Measurements from ENCODE around the gene ELN. TPM values are rescaled to one million over a fixed set of nuclear protein-coding genes. Genes with fewer than 3 reads are reported as not detected.

The ELN gene
- total and polyA plus RNA-seq, 2 donors (not counting 1 experiment from before 2014, with no cell fraction given), result 2.1 to 11.0 TPM

- Histone ChIP-seq H3K9ac (ENCODE audit: insufficient read depth, low read length) (no peak overlapping the region), H3K4me1 (ENCODE audit: control insufficient read depth, extremely low read depth, insufficient read depth, low read length) (no peaks in the 10 kb centered on the region), H4K20me1 (ENCODE audit: control insufficient read depth, extremely low read depth, insufficient read depth, low read length) (no peaks in the 10 kb centered on the region), H3K27ac (ENCODE audit: insufficient read depth, low read length) (no peak overlapping the region), H3K27me3 (ENCODE audit: control insufficient read depth, insufficient read depth, low read length) (no peaks in the 10 kb centered on the region), H3K36me3 (ENCODE audit: control insufficient read depth, insufficient read depth, low read length) (no peaks in the 10 kb centered on the region), H3K79me2 (ENCODE audit: control insufficient read depth, insufficient read depth, low read length) (no peaks in the 10 kb centered on the region), H3K4me3 (replicated peaks in 1 of 4; ENCODE audit: control extremely low read depth in 1 of 4, insufficient read depth in 1 of 4, low read depth in 3 of 4, low read length in 4 of 4) (no peak overlapping the region), H2AFZ (ENCODE audit: low read length) (no peak overlapping the region), H3K4me2 (ENCODE audit: extremely low read depth, insufficient read depth, low read length) (no peak overlapping the region), H3K9me3 (ENCODE audit: control insufficient read depth, insufficient read depth, low read depth, low read length) (no peaks in the 10 kb centered on the region)
- no peak for DNase-seq (ENCODE audit: low read depth in 2 of 2)
- TF ChIP-seq EZH2 (IDR thresholded peaks at IDR 0.05; ENCODE audit: low read length, missing control alignments) (no peak), CTCF (conservative IDR thresholded peaks at IDR 0.05 in 1 of 2, IDR thresholded peaks at IDR 0.05 in 1 of 2; ENCODE audit: low read depth in 1 of 2, low read length in 2 of 2) (no peak)
These were observed 10.8 kb upstream of the ELN start for GRCh38 chr7:74017125-74017524.

- H3K4me1 ChIP-seq (ENCODE audit: control insufficient read depth, extremely low read depth, insufficient read depth, low read length), result peaks cover 5% of the 10 kb centered on the region
- H3K9ac ChIP-seq (ENCODE audit: insufficient read depth, low read length), result no peak overlapping the region
- H3K36me3 ChIP-seq (ENCODE audit: control insufficient read depth, insufficient read depth, low read length), result no peaks in the 10 kb centered on the region
- H4K20me1 ChIP-seq (ENCODE audit: control insufficient read depth, extremely low read depth, insufficient read depth, low read length), result no peaks in the 10 kb centered on the region
- no peak overlapping the region for H3K4me3 ChIP-seq (replicated peaks in 1 of 4; ENCODE audit: control extremely low read depth in 1 of 4, insufficient read depth in 1 of 4, low read depth in 3 of 4, low read length in 4 of 4)
- DNase-seq (ENCODE audit: low read depth in 2 of 2), result no peak
- TF ChIP-seq CTCF (conservative IDR thresholded peaks at IDR 0.05 in 1 of 2, IDR thresholded peaks at IDR 0.05 in 1 of 2; ENCODE audit: low read depth in 1 of 2, low read length in 2 of 2) (no peak), EZH2 (IDR thresholded peaks at IDR 0.05; ENCODE audit: low read length, missing control alignments) (no peak)
- no peaks in the 10 kb centered on the region for H3K9me3 ChIP-seq (ENCODE audit: control insufficient read depth, insufficient read depth, low read depth, low read length)
- H3K27me3 ChIP-seq (ENCODE audit: control insufficient read depth, insufficient read depth, low read length), result no peaks in the 10 kb centered on the region
- no peak overlapping the region for H3K27ac ChIP-seq (ENCODE audit: insufficient read depth, low read length)
- no peak overlapping the region for H2AFZ ChIP-seq (ENCODE audit: low read length)
- H3K79me2 ChIP-seq (ENCODE audit: control insufficient read depth, insufficient read depth, low read length), result no peaks in the 10 kb centered on the region
- no peak overlapping the region for H3K4me2 ChIP-seq (ENCODE audit: extremely low read depth, insufficient read depth, low read length)
These were observed 9.6 kb upstream of the ELN start for GRCh38 chr7:74018246-74018895.

GRCh38 chr7:74019149-74019548 lies 8.8 kb upstream of the ELN start:
- Histone ChIP-seq H2AFZ (ENCODE audit: low read length) (no peak overlapping the region), H3K4me2 (ENCODE audit: extremely low read depth, insufficient read depth, low read length) (no peak overlapping the region), H4K20me1 (ENCODE audit: control insufficient read depth, extremely low read depth, insufficient read depth, low read length) (no peaks in the 10 kb centered on the region), H3K9ac (ENCODE audit: insufficient read depth, low read length) (no peak overlapping the region), H3K27ac (ENCODE audit: insufficient read depth, low read length) (no peak overlapping the region), H3K9me3 (ENCODE audit: control insufficient read depth, insufficient read depth, low read depth, low read length) (no peaks in the 10 kb centered on the region), H3K36me3 (ENCODE audit: control insufficient read depth, insufficient read depth, low read length) (no peaks in the 10 kb centered on the region), H3K4me3 (replicated peaks in 1 of 4; ENCODE audit: control extremely low read depth in 1 of 4, insufficient read depth in 1 of 4, low read depth in 3 of 4, low read length in 4 of 4) (no peak overlapping the region), H3K79me2 (ENCODE audit: control insufficient read depth, insufficient read depth, low read length) (no peaks in the 10 kb centered on the region), H3K4me1 (ENCODE audit: control insufficient read depth, extremely low read depth, insufficient read depth, low read length) (peaks cover 6% of the 10 kb centered on the region), H3K27me3 (ENCODE audit: control insufficient read depth, insufficient read depth, low read length) (no peaks in the 10 kb centered on the region)
- no peak for DNase-seq (ENCODE audit: low read depth in 2 of 2)
- no peak for TF ChIP-seq EZH2 (IDR thresholded peaks at IDR 0.05; ENCODE audit: low read length, missing control alignments)

Data from fibroblast of lung (primary cell).